ENCODE results near the gene MIPOL1. TPM values are rescaled to one million over a fixed set of nuclear protein-coding genes. Genes with fewer than 3 reads are reported as not detected.

MIPOL1 gene
- total and polyA plus RNA-seq, 4 donors: 0.51 to 6.6 (median 1.9) TPM

- H3K27me3 ChIP-seq (ENCODE audit: control insufficient read depth in 4 of 4, insufficient read depth in 4 of 4, low read length in 3 of 4): no peaks in the 10 kb centered on the region
- H3K36me3 ChIP-seq (ENCODE audit: control insufficient read depth in 4 of 4, insufficient read depth in 3 of 4, low read depth in 1 of 4, low read length in 3 of 4): no peaks in the 10 kb centered on the region
- H3K4me1 ChIP-seq (ENCODE audit: control insufficient read depth in 4 of 4, insufficient read depth in 4 of 4, low read length in 3 of 4): peaks cover 0 to 15% (median 7%) of the 10 kb centered on the region in 4 donors
- no peak overlapping the region for H3K9ac ChIP-seq (ENCODE audit: low read depth in 1 of 2, low read length in 2 of 2)
- WGBS: 92% methylated on average over 8 of the region's 8 CpGs
- no peak overlapping the region for H3K4me3 ChIP-seq (ENCODE audit: low read depth in 1 of 3, low read length in 3 of 3)
- DNase-seq (ENCODE audit: low spot score): no peak
- H3K9me3 ChIP-seq (ENCODE audit: control insufficient read depth in 4 of 4, low read length in 3 of 4): no peaks in the 10 kb centered on the region
- TF ChIP-seq SP1 (IDR thresholded peaks at IDR 0.05) (no peak), RXRA (IDR thresholded peaks at IDR 0.05) (no peak), GABPA (IDR thresholded peaks at IDR 0.05 in 1 of 2, conservative IDR thresholded peaks at IDR 0.05 in 1 of 2) (no peak), TAF1 (conservative IDR thresholded peaks at IDR 0.05) (no peak), RAD21 (IDR thresholded peaks at IDR 0.05) (no peak), YY1 (IDR thresholded peaks at IDR 0.05) (no peak), FOXA1 (IDR thresholded peaks at IDR 0.05) (no peak), HNF4A (conservative IDR thresholded peaks at IDR 0.05) (no peak), NR2F2 (IDR thresholded peaks at IDR 0.05) (no peak), MAX (IDR thresholded peaks at IDR 0.05) (no peak)
- no peak overlapping the region for H3K27ac ChIP-seq (ENCODE audit: low read depth in 1 of 2, low read length in 2 of 2)
Observed at GRCh38 chr14:37170237-37170636, 27.5 kb upstream of the MIPOL1 start.

- no peak for DNase-seq (ENCODE audit: low spot score)
- TF ChIP-seq RAD21 (IDR thresholded peaks at IDR 0.05) (no peak), ATF3 (IDR thresholded peaks at IDR 0.05) (no peak), FOXA2 (IDR thresholded peaks at IDR 0.05) (no peak), CTCF (IDR thresholded peaks at IDR 0.05; ENCODE audit: low read depth, low read length, missing input control) (no peak), HNF4G (IDR thresholded peaks at IDR 0.05) (no peak)
- H3K4me1 ChIP-seq (ENCODE audit: control insufficient read depth in 4 of 4, insufficient read depth in 4 of 4, low read length in 3 of 4): peaks cover 0 to 15% (median 7%) of the 10 kb centered on the region in 4 donors
- no peak overlapping the region for H3K9ac ChIP-seq (ENCODE audit: low read depth in 1 of 2, low read length in 2 of 2)
- no peak overlapping the region for H3K27ac ChIP-seq (ENCODE audit: low read depth in 1 of 2, low read length in 2 of 2)
- WGBS: 87% methylated on average over 10 of the region's 10 CpGs
- no peaks in the 10 kb centered on the region for H3K27me3 ChIP-seq (ENCODE audit: control insufficient read depth in 4 of 4, insufficient read depth in 4 of 4, low read length in 3 of 4)
- H3K4me3 ChIP-seq (ENCODE audit: low read depth in 1 of 3, low read length in 3 of 3): no peak overlapping the region
- no peaks in the 10 kb centered on the region for H3K9me3 ChIP-seq (ENCODE audit: control insufficient read depth in 4 of 4, low read length in 3 of 4)
- no peaks in the 10 kb centered on the region for H3K36me3 ChIP-seq (ENCODE audit: control insufficient read depth in 4 of 4, insufficient read depth in 3 of 4, low read depth in 1 of 4, low read length in 3 of 4)
Observed at GRCh38 chr14:37170993-37171392, 26.7 kb upstream of the MIPOL1 start.

GRCh38 chr14:37171678-37172023 is 26.1 kb upstream of the MIPOL1 start:
- H3K4me3 ChIP-seq (ENCODE audit: low read depth in 1 of 3, low read length in 3 of 3): peak overlapping the region; percentile 58 to 96 (median 91)
- H3K27me3 ChIP-seq (ENCODE audit: control insufficient read depth in 4 of 4, insufficient read depth in 4 of 4, low read length in 3 of 4): no peaks in the 10 kb centered on the region
- H3K27ac ChIP-seq (ENCODE audit: low read depth in 1 of 2, low read length in 2 of 2): peak overlapping the region; percentile 79 to 86
- H3K4me1 ChIP-seq (ENCODE audit: control insufficient read depth in 4 of 4, insufficient read depth in 4 of 4, low read length in 3 of 4): peaks cover 0 to 15% (median 7%) of the 10 kb centered on the region in 4 donors
- H3K9ac ChIP-seq (ENCODE audit: low read depth in 1 of 2, low read length in 2 of 2): peak overlapping the region in 1 of 2 donors; percentile 88
- no peaks in the 10 kb centered on the region for H3K36me3 ChIP-seq (ENCODE audit: control insufficient read depth in 4 of 4, insufficient read depth in 3 of 4, low read depth in 1 of 4, low read length in 3 of 4)
- no peaks in the 10 kb centered on the region for H3K9me3 ChIP-seq (ENCODE audit: control insufficient read depth in 4 of 4, low read length in 3 of 4)
- DNase-seq (ENCODE audit: low spot score): no peak
- WGBS: 5% methylated on average over 6 of the region's 6 CpGs
- TF ChIP-seq HNF4A (conservative IDR thresholded peaks at IDR 0.05) (no peak), RAD21 (IDR thresholded peaks at IDR 0.05) (no peak), CTCF (IDR thresholded peaks at IDR 0.05; ENCODE audit: low read depth, low read length, missing input control) (no peak), FOXA2 (IDR thresholded peaks at IDR 0.05) (no peak), HNF4G (IDR thresholded peaks at IDR 0.05) (no peak)
